ENCODE results near the gene HLA-DQB2.
"Not testable (repeated sequence)": the region's sequence is repeated elsewhere in the genome, so short reads cannot be mapped to it uniquely, and the experiment has no call there.

Gene HLA-DQB2

DNA sequence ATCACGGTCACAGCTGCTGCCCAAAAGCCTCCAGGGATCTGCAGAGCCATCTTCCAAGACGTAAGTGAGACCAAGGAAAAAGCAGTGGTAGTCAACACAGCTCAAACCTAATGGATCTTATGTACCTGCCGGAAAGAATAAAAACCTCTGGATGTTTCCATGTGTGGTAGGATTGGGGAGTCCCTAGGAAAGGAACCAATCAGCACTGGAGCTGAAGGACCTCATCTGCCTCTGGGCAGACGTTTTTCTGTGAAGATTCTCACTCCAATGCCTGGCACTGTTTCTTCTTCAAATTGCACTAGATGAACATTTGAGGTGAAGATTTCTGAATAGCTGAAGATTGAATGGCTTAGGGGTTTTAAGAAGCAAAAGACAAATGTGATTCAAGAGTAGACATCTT is at the start of gene HLA-DQB2:
Gene HLA-DQB2, minus strand, starts transcription at position 112 of the 400 bp plus-strand sequence. Its CDS starts 62 bp downstream, at position 50.
- no peak for TF ChIP-seq POLR2A (IDR thresholded peaks at IDR 0.05; ENCODE audit: low read length)
- TF ChIP-seq GATA1 (IDR thresholded peaks at IDR 0.05; ENCODE audit: low read depth, low read length) = no peak
- DNase-seq = no peak

DNA sequence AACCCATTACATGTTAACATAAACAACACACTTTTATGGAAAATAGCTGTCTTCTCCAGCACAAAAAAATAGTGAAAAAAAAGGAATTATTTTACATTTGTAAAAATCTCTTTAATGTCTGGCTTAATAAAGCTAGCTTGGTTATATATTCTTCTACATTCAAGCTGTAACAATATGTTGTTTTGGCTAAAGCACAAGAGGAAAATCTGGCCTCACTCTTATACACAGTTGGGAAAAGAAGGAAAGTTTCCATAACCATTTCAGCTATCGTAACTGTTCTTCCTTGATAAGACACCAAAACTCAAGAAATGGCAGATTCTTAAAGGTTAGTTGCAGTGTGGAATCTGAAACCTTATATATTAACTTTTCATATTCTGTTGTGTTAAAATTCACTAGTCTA is 45.8 kb upstream of the HLA-DQB2 start:
- DNase-seq = no peak

GRCh38 chr6:32807020-32807580 is 43.8 kb upstream of the HLA-DQB2 start:
- no peak for DNase-seq
- TF ChIP-seq GATA1 (IDR thresholded peaks at IDR 0.05; ENCODE audit: low read depth, low read length) (no peak), POLR2A (IDR thresholded peaks at IDR 0.05; ENCODE audit: low read length) (no peak)

More for the DNA sequence above, 45.8 kb upstream of the HLA-DQB2 start:
- TF ChIP-seq POLR2A (IDR thresholded peaks at IDR 0.05; ENCODE audit: low read length) (no peak), GATA1 (IDR thresholded peaks at IDR 0.05; ENCODE audit: low read depth, low read length) (no peak)

- DNase-seq = not testable (repeated sequence)
Observed at GRCh38 chr6:32805404-32805803, 42.1 kb upstream of the HLA-DQB2 start.

DNA sequence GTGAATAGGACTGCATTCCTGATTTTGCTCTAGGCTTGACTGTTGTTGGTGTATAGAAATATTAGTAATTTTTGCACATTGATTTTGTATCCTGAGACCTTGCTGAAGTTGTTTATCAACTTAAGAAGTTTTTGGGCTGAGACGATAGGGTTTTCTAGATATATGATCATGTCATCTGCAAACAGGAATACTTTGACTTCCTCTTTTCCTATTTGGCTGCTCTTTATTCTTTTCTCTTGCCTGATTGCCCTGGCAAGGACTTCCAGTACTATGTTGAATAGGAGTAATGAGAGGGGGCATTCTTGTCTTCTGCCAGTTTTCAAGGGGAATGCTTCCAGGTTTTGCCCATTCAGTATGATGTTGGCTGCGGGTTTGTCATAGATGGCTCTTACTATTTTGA is 40.1 kb upstream of the HLA-DQB2 start:
- DNase-seq = no peak
- TF ChIP-seq POLR2A (IDR thresholded peaks at IDR 0.05; ENCODE audit: low read length) = no peak
- TF ChIP-seq GATA1 (IDR thresholded peaks at IDR 0.05; ENCODE audit: low read depth, low read length) = no peak

DNA sequence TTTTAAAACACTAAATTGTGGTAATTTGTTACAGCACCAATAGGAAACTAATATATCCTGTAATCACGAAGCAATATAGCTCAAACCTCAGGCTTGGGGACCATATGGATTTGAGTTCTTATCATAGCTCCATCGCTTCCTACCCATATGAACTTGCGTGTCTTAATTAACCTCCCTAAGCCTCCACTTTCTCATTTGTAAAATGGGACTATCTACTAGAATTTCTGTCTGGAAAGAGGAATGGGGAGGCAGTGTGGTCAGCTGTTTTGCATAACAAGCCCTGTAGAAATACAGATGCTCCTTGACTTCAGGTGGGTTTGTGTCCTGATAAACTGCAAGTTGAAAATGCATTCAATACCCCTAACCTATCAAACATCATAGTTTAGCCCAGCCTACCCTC is 36.4 kb upstream of the HLA-DQB2 start:
- DNase-seq = no peak
- TF ChIP-seq POLR2A (IDR thresholded peaks at IDR 0.05; ENCODE audit: low read length) (no peak), GATA1 (IDR thresholded peaks at IDR 0.05; ENCODE audit: low read depth, low read length) (no peak)

DNA sequence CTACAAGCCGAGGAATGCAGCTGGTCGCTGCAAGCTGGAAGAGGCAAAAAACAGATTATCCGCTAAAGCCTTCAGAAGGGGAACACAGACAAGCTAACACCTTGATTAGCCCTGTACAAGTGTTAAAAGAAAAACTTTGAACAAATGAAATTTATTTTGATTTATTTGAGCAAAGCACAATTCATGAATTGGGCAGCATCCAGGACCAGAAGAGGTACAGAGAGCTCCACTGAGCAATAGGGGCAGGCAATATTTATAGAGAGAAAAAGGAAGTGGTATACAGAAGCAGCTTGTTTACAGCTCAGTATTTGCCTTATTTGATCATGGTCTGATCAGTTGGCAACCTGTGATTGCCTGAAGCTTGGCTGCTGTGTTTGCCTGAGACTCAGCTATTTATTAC is 35.8 kb upstream of the HLA-DQB2 start:
- no peak for DNase-seq
- TF ChIP-seq POLR2A (IDR thresholded peaks at IDR 0.05; ENCODE audit: low read length) = no peak
- no peak for TF ChIP-seq GATA1 (IDR thresholded peaks at IDR 0.05; ENCODE audit: low read depth, low read length)

DNA sequence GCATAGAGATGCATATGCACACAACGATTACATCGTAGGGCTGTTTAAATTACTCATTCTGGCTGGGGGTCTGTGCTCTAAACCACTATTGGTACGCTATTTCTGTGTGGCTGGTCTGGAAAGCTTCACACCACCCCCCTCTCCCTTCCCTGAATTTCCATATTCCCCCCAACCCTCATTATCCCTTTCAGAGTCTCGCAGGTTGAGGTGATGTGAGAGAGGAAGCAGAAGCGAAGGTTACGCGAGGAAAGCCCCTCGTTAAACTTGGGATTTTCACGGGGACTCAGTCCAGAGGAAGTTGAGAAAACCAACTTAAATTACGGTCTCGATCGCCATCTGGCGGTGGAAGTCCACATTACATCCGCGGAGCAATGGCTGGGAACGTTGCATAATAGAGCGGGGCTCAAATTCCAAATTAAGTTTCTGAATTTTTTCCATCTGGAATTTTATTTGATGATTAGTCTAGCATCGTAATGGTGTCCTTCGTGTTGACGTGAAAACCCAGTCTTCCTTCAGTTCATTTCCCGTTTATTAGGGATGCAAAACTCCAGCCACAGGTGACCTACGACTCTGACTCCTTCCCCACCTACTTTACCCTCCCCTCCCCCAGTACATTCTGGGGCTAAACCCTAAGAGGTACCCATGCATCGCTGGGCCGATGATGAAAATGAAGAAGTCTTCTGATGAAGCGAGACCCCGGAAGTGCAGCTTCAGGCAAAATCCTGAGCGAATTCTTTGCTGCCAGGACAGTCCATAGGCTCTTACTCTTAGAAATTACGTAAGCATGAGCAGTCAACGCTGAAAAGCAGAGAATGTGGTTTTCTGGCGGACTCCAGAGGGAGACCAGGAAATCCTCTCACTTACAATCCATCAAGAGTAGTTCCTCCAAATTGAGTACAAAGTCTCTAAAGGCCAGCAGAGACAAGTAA is 33.8 kb upstream of the HLA-DQB2 start:
- DNase-seq = peak; percentile 53 to 77
- no peak for TF ChIP-seq GATA1 (IDR thresholded peaks at IDR 0.05; ENCODE audit: low read depth, low read length)
- no peak for TF ChIP-seq POLR2A (IDR thresholded peaks at IDR 0.05; ENCODE audit: low read length)

DNA sequence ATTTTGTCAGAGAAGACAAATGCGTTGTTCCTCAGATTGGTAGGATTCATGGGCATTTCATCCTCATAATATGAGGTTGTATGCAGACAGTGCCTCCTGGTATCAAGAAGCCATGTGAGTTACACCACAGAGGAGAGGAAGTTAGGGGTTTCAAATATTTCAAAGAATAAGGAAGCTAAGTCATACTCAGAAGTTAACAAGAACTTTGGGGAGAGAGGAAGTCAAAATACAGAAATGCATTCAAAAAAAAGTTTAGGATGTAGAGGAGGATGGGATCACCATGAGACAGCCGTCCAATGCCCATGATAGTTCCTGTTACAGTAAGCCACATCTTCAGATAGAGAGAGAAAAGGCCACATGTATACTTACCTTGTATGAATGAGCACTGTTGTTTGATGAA is 31.2 kb upstream of the HLA-DQB2 start:
- TF ChIP-seq POLR2A (IDR thresholded peaks at IDR 0.05; ENCODE audit: low read length) (no peak), GATA1 (IDR thresholded peaks at IDR 0.05; ENCODE audit: low read depth, low read length) (no peak)
- no peak for DNase-seq

DNA sequence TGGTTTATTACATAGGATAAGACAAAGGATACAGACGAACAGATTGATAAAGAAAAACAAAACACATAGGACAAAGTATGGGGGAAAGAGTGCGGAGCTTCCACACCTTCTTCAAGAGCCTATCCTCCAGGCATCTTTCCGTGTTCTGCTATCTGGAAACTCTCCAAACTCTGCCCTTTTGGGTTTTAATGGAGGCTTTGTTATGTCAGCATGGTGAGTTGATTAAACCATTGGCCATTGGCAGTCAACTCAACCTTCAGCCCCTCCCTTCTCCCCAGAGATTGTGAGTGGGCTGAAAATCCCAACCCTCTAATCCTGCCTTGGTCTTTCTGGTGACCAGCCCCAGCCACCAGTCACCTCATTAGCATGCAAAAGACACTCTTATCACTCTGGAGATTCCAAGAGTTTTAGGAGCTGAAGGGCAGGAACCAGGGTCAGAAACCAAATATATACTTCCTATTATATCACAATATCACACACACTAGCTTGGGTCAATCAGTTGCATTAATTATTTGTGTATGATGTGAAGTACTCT is 29.6 kb upstream of the HLA-DQB2 start:
- TF ChIP-seq GATA1 (IDR thresholded peaks at IDR 0.05; ENCODE audit: low read depth, low read length) (no peak), POLR2A (IDR thresholded peaks at IDR 0.05; ENCODE audit: low read length) (no peak)
- no peak for DNase-seq

GRCh38 chr6:32790306-32790705 is 27.0 kb upstream of the HLA-DQB2 start:
- TF ChIP-seq POLR2A (IDR thresholded peaks at IDR 0.05; ENCODE audit: low read length) (no peak), GATA1 (IDR thresholded peaks at IDR 0.05; ENCODE audit: low read depth, low read length) (no peak)
- no peak for DNase-seq

GRCh38 chr6:32785781-32786533 is 22.6 kb upstream of the HLA-DQB2 start:
- peak; percentile 28 to 57 for DNase-seq
- TF ChIP-seq POLR2A (IDR thresholded peaks at IDR 0.05; ENCODE audit: low read length) (no peak), GATA1 (IDR thresholded peaks at IDR 0.05; ENCODE audit: low read depth, low read length) (no peak)

GRCh38 chr6:32782923-32783322 is 19.6 kb upstream of the HLA-DQB2 start:
- DNase-seq = not testable (repeated sequence)

DNA sequence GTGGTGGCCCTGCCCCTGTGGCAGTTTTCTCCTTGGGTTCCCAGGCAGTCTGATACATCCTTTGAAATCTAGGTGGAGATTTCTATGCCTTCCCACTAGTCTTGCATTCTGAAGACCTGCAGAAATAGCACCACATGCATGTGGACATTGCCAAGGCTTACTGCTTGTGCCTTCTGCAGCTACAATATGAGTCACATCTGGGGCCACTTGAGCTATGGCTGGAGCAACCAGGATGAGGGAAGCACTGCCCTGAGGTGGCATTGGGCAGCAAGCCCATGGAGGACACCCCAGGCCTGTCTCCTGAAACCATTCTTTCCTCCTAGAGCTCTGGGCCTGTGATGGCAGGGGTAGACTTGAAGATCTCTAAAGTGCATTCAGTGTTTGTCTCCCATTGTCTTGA is 15.7 kb upstream of the HLA-DQB2 start:
- TF ChIP-seq POLR2A (IDR thresholded peaks at IDR 0.05; ENCODE audit: low read length) = no peak
- no peak for TF ChIP-seq GATA1 (IDR thresholded peaks at IDR 0.05; ENCODE audit: low read depth, low read length)

More for the DNA sequence above, 15.7 kb upstream of the HLA-DQB2 start:
- no peak for DNase-seq

Measured in erythroblast (primary cell).